H1 (cell line): ENCODE data around the gene CD28. TPM values are rescaled to one million over a fixed set of nuclear protein-coding genes. Genes with fewer than 3 reads are reported as not detected.

Source experiments
- HDAC2 ChIP-seq, 2 experiments: fragments of 300-600 bp in 1 of 2; sonication (generic) in 1 of 2; IDR thresholded peaks; 2 replicates each; pipeline ENCODE4 v1.6.1; 2011 to 2012; ENCODE audit warnings: low read depth in 2 of 2, low read length in 2 of 2, mild to moderate bottlenecking in 2 of 2, moderate library complexity in 2 of 2, borderline replicate concordance in 1 of 2, inconsistent platforms in 1 of 2
- MAX ChIP-seq: IDR thresholded peaks from 2 replicates; pipeline ENCODE4 v1.6.1; 2012; ENCODE audit warnings: inconsistent platforms
- POU5F1 ChIP-seq: IDR thresholded peaks from 2 replicates; pipeline ENCODE4 v1.6.1; 2011; ENCODE audit warnings: low read depth, mild to moderate bottlenecking, low read length, moderate library complexity
- RBBP5 ChIP-seq: IDR thresholded peaks from 2 replicates; pipeline ENCODE4 v1.7.1; 2012; ENCODE audit warnings: low read depth, mild to moderate bottlenecking, inconsistent platforms, low read length, moderate library complexity, borderline replicate concordance
- SP4 ChIP-seq: IDR thresholded peaks from 2 replicates; pipeline ENCODE4 v1.6.1; 2012; ENCODE audit warnings: low read length, inconsistent platforms
- TAF7 ChIP-seq: optimal IDR thresholded peaks from 2 replicates; pipeline ENCODE3; 2011; ENCODE audit warnings: low read depth, mild to moderate bottlenecking, inconsistent platforms, low read length, moderate library complexity, borderline replicate concordance
- TBP ChIP-seq: IDR thresholded peaks from 2 replicates; pipeline ENCODE4 v1.6.1; 2011; ENCODE audit warnings: low read depth, low read length, improper control_type of control experiment
- polyA plus RNA-seq, 7 experiments: library from polyadenylated mRNA; depleted of rRNA in 3 of 7; stranded (reverse) in 5 of 7; unstranded in 2 of 7; fragments of >200 nt in 5 of 7; fragments of 200-250 nt in 2 of 7; gene quantifications; 1 replicate in 5 of 7; 2 replicates in 1 of 7; 4 replicates in 1 of 7; pipeline versions ENCODE4 v1.2.1 to v1.2.3, GENCODE V29; 2011 to 2013; ENCODE audit warnings: missing spikeins in 2 of 7, mixed read lengths in 2 of 7
- total RNA-seq: library from RNA; stranded (reverse); fragmentation: NEBNext Ultra II Directional; extraction: Animal tissue kit (Norgen Biotek cat#: 25700); gene quantifications from 2 replicates; pipeline ENCODE4 v1.2.1, GENCODE V29; 2021

CD28 gene
- total and polyA plus RNA-seq, 2 of the 8 experiments (the other 6 are each of a cell fraction or from before 2014, with no cell fraction given) = not detected

GRCh38 chr2:203675086-203675485 lies 31.4 kb upstream of the CD28 start (continued):
- TF ChIP-seq RBBP5 (no peak), SP4 (no peak), HDAC2 (IDR thresholded peaks at IDR 0.05; ENCODE audit: borderline replicate concordance in 1 of 2, low read depth in 2 of 2, low read length in 2 of 2) (no peak), TAF7 (no peak), TBP (no peak), MAX (no peak), POU5F1 (no peak)
- TF ChIP-seq, all 59 proteins: peak for 0
